ENCODE data around the gene XYLT1. TPM values are rescaled to one million over a fixed set of nuclear protein-coding genes. Genes with fewer than 3 reads are reported as not detected.

Gene XYLT1
- polyA plus RNA-seq, 2 donors = 3.0 TPM

DNA sequence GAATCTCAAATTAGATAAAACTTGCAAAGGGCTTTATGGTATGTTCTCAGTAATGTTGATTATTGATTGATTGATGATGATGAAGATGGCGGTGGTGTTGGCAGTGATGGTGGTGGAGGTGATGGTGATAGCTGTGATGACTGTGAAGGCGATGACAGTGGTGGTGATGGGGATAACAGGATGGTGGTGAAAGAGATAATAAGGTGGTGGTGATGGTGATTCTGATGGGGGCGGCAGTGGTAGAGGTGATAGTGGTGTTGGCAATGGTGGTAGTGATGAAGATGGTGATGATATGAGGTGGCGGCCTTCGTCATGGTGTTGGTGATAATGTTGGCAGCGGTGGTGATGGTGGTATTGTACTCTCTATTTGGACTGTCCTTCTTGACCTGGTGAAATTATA, 238.3 kb downstream of the XYLT1 start:
- Histone ChIP-seq H3K27ac (ENCODE audit: low read depth in 2 of 2, low read length in 1 of 2) (no peak overlapping the region), H3K4me1 (ENCODE audit: control insufficient read depth in 2 of 2, insufficient read depth in 2 of 2, low read length in 1 of 2) (peaks cover 0 to 7% of the 10 kb centered on the region in 2 donors), H3K36me3 (ENCODE audit: control insufficient read depth in 2 of 2, insufficient read depth in 2 of 2, low read length in 1 of 2) (no peaks in the 10 kb centered on the region), H3K4me3 (ENCODE audit: low read depth in 1 of 2, low read length in 2 of 2) (no peak overlapping the region), H3K27me3 (ENCODE audit: control insufficient read depth in 1 of 2, insufficient read depth in 2 of 2, low read length in 2 of 2) (no peaks in the 10 kb centered on the region), H3K9me3 (ENCODE audit: control insufficient read depth in 2 of 2, insufficient read depth in 1 of 2, low read depth in 1 of 2, low read length in 1 of 2) (no peaks in the 10 kb centered on the region)
- 97 to 99% methylated on average over 6 of the region's 6 CpGs for WGBS, 2 donors

DNA sequence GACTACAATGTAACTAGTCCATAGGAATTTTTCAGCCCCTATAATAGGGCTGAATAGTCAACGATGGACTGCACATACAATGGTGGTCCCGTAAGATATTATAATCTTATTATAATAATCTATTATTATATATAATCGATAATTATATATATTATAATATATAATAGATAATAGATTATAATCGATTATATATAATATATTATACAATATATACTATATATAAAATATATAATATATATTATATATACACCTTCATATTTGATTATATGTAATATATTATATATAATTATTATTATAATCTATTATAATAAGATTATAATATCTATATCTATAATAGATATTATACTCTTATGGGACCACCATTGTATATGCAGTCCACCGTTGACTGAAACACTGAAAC, 238.8 kb downstream of the XYLT1 start:
- no peaks in the 10 kb centered on the region for H3K27me3 ChIP-seq (ENCODE audit: control insufficient read depth in 1 of 2, insufficient read depth in 2 of 2, low read length in 2 of 2)
- peaks cover 0 to 7% of the 10 kb centered on the region in 2 donors for H3K4me1 ChIP-seq (ENCODE audit: control insufficient read depth in 2 of 2, insufficient read depth in 2 of 2, low read length in 1 of 2)
- no peaks in the 10 kb centered on the region for H3K36me3 ChIP-seq (ENCODE audit: control insufficient read depth in 2 of 2, insufficient read depth in 2 of 2, low read length in 1 of 2)
- 95 to 97% methylated on average over 5 of the region's 5 CpGs for WGBS, 2 donors
- no peak overlapping the region for H3K4me3 ChIP-seq (ENCODE audit: low read depth in 1 of 2, low read length in 2 of 2)
- H3K9me3 ChIP-seq (ENCODE audit: control insufficient read depth in 2 of 2, insufficient read depth in 1 of 2, low read depth in 1 of 2, low read length in 1 of 2) = no peaks in the 10 kb centered on the region
- H3K27ac ChIP-seq (ENCODE audit: low read depth in 2 of 2, low read length in 1 of 2) = no peak overlapping the region

- H3K4me1 ChIP-seq (ENCODE audit: control insufficient read depth in 2 of 2, insufficient read depth in 2 of 2, low read length in 1 of 2) = peaks cover 0 to 7% of the 10 kb centered on the region in 2 donors
- H3K9me3 ChIP-seq (ENCODE audit: control insufficient read depth in 2 of 2, insufficient read depth in 1 of 2, low read depth in 1 of 2, low read length in 1 of 2) = no peaks in the 10 kb centered on the region
- 91 to 97% methylated on average over 3 of the region's 3 CpGs for WGBS, 2 donors
- H3K36me3 ChIP-seq (ENCODE audit: control insufficient read depth in 2 of 2, insufficient read depth in 2 of 2, low read length in 1 of 2) = no peaks in the 10 kb centered on the region
- H3K4me3 ChIP-seq (ENCODE audit: low read depth in 1 of 2, low read length in 2 of 2) = no peak overlapping the region
- no peak overlapping the region for H3K27ac ChIP-seq (ENCODE audit: low read depth in 2 of 2, low read length in 1 of 2)
- H3K27me3 ChIP-seq (ENCODE audit: control insufficient read depth in 1 of 2, insufficient read depth in 2 of 2, low read length in 2 of 2) = no peaks in the 10 kb centered on the region
Measured at GRCh38 chr16:17230932-17231581, 239.7 kb downstream of the XYLT1 start.

DNA sequence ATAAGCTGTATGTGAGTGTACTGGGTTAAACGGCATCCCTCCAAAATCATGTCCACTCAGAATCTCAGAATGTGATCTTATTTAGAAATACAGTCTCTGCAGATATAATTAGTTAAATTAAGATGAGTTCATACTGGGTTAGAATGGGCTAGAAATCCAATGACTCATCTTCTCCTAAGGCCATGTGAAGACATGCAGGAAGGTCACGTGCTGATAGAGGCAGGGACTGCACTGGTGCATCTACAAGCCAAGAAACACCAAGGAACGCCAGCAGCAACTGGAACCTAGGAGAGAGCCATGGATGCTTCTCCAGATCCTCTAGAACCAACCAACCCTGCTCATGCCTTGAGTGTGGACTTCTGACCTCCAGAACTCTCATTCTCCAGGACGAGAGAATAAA, 241.0 kb downstream of the XYLT1 start:
- 64 to 75% methylated on average over 4 of the region's 4 CpGs for WGBS, 2 donors
- Histone ChIP-seq H3K4me1 (ENCODE audit: control insufficient read depth in 2 of 2, insufficient read depth in 2 of 2, low read length in 1 of 2) (peaks cover 0 to 7% of the 10 kb centered on the region in 2 donors), H3K27ac (ENCODE audit: low read depth in 2 of 2, low read length in 1 of 2) (no peak overlapping the region), H3K36me3 (ENCODE audit: control insufficient read depth in 2 of 2, insufficient read depth in 2 of 2, low read length in 1 of 2) (no peaks in the 10 kb centered on the region), H3K9me3 (ENCODE audit: control insufficient read depth in 2 of 2, insufficient read depth in 1 of 2, low read depth in 1 of 2, low read length in 1 of 2) (no peaks in the 10 kb centered on the region), H3K27me3 (ENCODE audit: control insufficient read depth in 1 of 2, insufficient read depth in 2 of 2, low read length in 2 of 2) (no peaks in the 10 kb centered on the region), H3K4me3 (ENCODE audit: low read depth in 1 of 2, low read length in 2 of 2) (no peak overlapping the region)

- Histone ChIP-seq H3K4me3 (ENCODE audit: low read depth in 1 of 2, low read length in 2 of 2) (no peak overlapping the region), H3K4me1 (ENCODE audit: control insufficient read depth in 2 of 2, insufficient read depth in 2 of 2, low read length in 1 of 2) (peaks cover 0 to 7% of the 10 kb centered on the region in 2 donors), H3K9me3 (ENCODE audit: control insufficient read depth in 2 of 2, insufficient read depth in 1 of 2, low read depth in 1 of 2, low read length in 1 of 2) (no peaks in the 10 kb centered on the region), H3K27ac (ENCODE audit: low read depth in 2 of 2, low read length in 1 of 2) (no peak overlapping the region), H3K27me3 (ENCODE audit: control insufficient read depth in 1 of 2, insufficient read depth in 2 of 2, low read length in 2 of 2) (no peaks in the 10 kb centered on the region), H3K36me3 (ENCODE audit: control insufficient read depth in 2 of 2, insufficient read depth in 2 of 2, low read length in 1 of 2) (no peaks in the 10 kb centered on the region)
- 79 to 86% methylated on average over 6 of the region's 6 CpGs for WGBS, 2 donors
Measured at GRCh38 chr16:17229131-17229530, 241.6 kb downstream of the XYLT1 start.

GRCh38 chr16:17228708-17229055, 242.1 kb downstream of the XYLT1 start:
- H3K4me1 ChIP-seq (ENCODE audit: control insufficient read depth in 2 of 2, insufficient read depth in 2 of 2, low read length in 1 of 2) = peaks cover 0 to 7% of the 10 kb centered on the region in 2 donors
- WGBS, 2 donors = 82 to 94% methylated on average over 1 of the region's 1 CpG
- H3K36me3 ChIP-seq (ENCODE audit: control insufficient read depth in 2 of 2, insufficient read depth in 2 of 2, low read length in 1 of 2) = no peaks in the 10 kb centered on the region
- no peak overlapping the region for H3K4me3 ChIP-seq (ENCODE audit: low read depth in 1 of 2, low read length in 2 of 2)
- H3K9me3 ChIP-seq (ENCODE audit: control insufficient read depth in 2 of 2, insufficient read depth in 1 of 2, low read depth in 1 of 2, low read length in 1 of 2) = no peaks in the 10 kb centered on the region
- H3K27ac ChIP-seq (ENCODE audit: low read depth in 2 of 2, low read length in 1 of 2) = no peak overlapping the region
- H3K27me3 ChIP-seq (ENCODE audit: control insufficient read depth in 1 of 2, insufficient read depth in 2 of 2, low read length in 2 of 2) = no peaks in the 10 kb centered on the region

- no peaks in the 10 kb centered on the region for H3K36me3 ChIP-seq (ENCODE audit: control insufficient read depth in 2 of 2, insufficient read depth in 2 of 2, low read length in 1 of 2)
- WGBS, 2 donors = 81 to 89% methylated on average over 7 of the region's 7 CpGs
Measured at GRCh38 chr16:17228048-17228707, 242.6 kb downstream of the XYLT1 start.

GRCh38 chr16:17227278-17227677, 243.5 kb downstream of the XYLT1 start:
- peaks cover 0 to 4% of the 10 kb centered on the region in 2 donors for H3K4me1 ChIP-seq (ENCODE audit: control insufficient read depth in 2 of 2, insufficient read depth in 2 of 2, low read length in 1 of 2)
- peak overlapping the region in 1 of 2 donors; percentile 14 for H3K27ac ChIP-seq (ENCODE audit: low read depth in 2 of 2, low read length in 1 of 2)
- H3K36me3 ChIP-seq (ENCODE audit: control insufficient read depth in 2 of 2, insufficient read depth in 2 of 2, low read length in 1 of 2) = no peaks in the 10 kb centered on the region
- H3K4me3 ChIP-seq (ENCODE audit: low read depth in 1 of 2, low read length in 2 of 2) = no peak overlapping the region
- H3K27me3 ChIP-seq (ENCODE audit: control insufficient read depth in 1 of 2, insufficient read depth in 2 of 2, low read length in 2 of 2) = no peaks in the 10 kb centered on the region
- no peaks in the 10 kb centered on the region for H3K9me3 ChIP-seq (ENCODE audit: control insufficient read depth in 2 of 2, insufficient read depth in 1 of 2, low read depth in 1 of 2, low read length in 1 of 2)
- WGBS, 2 donors = 57 to 62% methylated on average over 2 of the region's 2 CpGs

More at GRCh38 chr16:17228048-17228707, 242.6 kb downstream of the XYLT1 start:
- Histone ChIP-seq H3K27me3 (ENCODE audit: control insufficient read depth in 1 of 2, insufficient read depth in 2 of 2, low read length in 2 of 2) (no peaks in the 10 kb centered on the region), H3K9me3 (ENCODE audit: control insufficient read depth in 2 of 2, insufficient read depth in 1 of 2, low read depth in 1 of 2, low read length in 1 of 2) (no peaks in the 10 kb centered on the region), H3K4me1 (ENCODE audit: control insufficient read depth in 2 of 2, insufficient read depth in 2 of 2, low read length in 1 of 2) (peaks cover 0 to 6% of the 10 kb centered on the region in 2 donors), H3K4me3 (ENCODE audit: low read depth in 1 of 2, low read length in 2 of 2) (no peak overlapping the region), H3K27ac (ENCODE audit: low read depth in 2 of 2, low read length in 1 of 2) (no peak overlapping the region)

DNA sequence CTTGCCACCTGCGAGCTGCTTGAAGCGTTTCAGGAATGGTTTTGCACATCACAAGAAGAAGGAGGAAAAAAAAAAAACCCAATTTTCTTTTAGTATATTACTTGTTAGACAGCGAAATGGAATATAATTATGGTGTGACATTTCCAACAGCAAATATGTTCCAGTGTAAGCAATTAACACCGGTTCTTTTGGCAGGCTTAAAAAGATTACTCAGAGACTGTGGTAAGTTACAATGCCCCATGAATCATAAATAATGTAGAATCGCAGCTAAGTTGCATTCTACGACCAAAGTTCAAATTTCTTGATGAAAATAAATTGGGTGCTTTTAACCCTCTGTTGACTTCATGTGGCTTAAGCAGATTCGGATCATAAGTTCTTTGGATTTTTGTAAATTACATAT, 245.2 kb downstream of the XYLT1 start:
- no peak overlapping the region for H3K4me3 ChIP-seq (ENCODE audit: low read depth in 1 of 2, low read length in 2 of 2)
- H3K27ac ChIP-seq (ENCODE audit: low read depth in 2 of 2, low read length in 1 of 2) = peak overlapping the region; percentile 31 to 66
- H3K4me1 ChIP-seq (ENCODE audit: control insufficient read depth in 2 of 2, insufficient read depth in 2 of 2, low read length in 1 of 2) = peaks cover 0 to 4% of the 10 kb centered on the region in 2 donors

GRCh38 chr16:17224879-17225281, 245.9 kb downstream of the XYLT1 start:
- H3K9me3 ChIP-seq (ENCODE audit: control insufficient read depth in 2 of 2, insufficient read depth in 1 of 2, low read depth in 1 of 2, low read length in 1 of 2) = no peaks in the 10 kb centered on the region
- no peaks in the 10 kb centered on the region for H3K27me3 ChIP-seq (ENCODE audit: control insufficient read depth in 1 of 2, insufficient read depth in 2 of 2, low read length in 2 of 2)
- H3K4me1 ChIP-seq (ENCODE audit: control insufficient read depth in 2 of 2, insufficient read depth in 2 of 2, low read length in 1 of 2) = peaks cover 0 to 4% of the 10 kb centered on the region in 2 donors
- H3K4me3 ChIP-seq (ENCODE audit: low read depth in 1 of 2, low read length in 2 of 2) = no peak overlapping the region
- no peaks in the 10 kb centered on the region for H3K36me3 ChIP-seq (ENCODE audit: control insufficient read depth in 2 of 2, insufficient read depth in 2 of 2, low read length in 1 of 2)
- 21 to 23% methylated on average over 4 of the region's 4 CpGs for WGBS, 2 donors
- peak overlapping the region in 1 of 2 donors; percentile 31 for H3K27ac ChIP-seq (ENCODE audit: low read depth in 2 of 2, low read length in 1 of 2)

More for the DNA sequence above, 245.2 kb downstream of the XYLT1 start:
- WGBS, 2 donors = 33 to 36% methylated on average over 7 of the region's 7 CpGs
- H3K27me3 ChIP-seq (ENCODE audit: control insufficient read depth in 1 of 2, insufficient read depth in 2 of 2, low read length in 2 of 2) = no peaks in the 10 kb centered on the region
- no peaks in the 10 kb centered on the region for H3K9me3 ChIP-seq (ENCODE audit: control insufficient read depth in 2 of 2, insufficient read depth in 1 of 2, low read depth in 1 of 2, low read length in 1 of 2)
- no peaks in the 10 kb centered on the region for H3K36me3 ChIP-seq (ENCODE audit: control insufficient read depth in 2 of 2, insufficient read depth in 2 of 2, low read length in 1 of 2)

Data from esophagus (tissue), 2 donors.